Measurements from ENCODE around the gene HEMGN. TPM values are rescaled to one million over a fixed set of nuclear protein-coding genes. Genes with fewer than 3 reads are reported as not detected.

Gene HEMGN
- total RNA-seq, 1 donor from 2014 or later, result 4.1 TPM

- no peak for DNase-seq
These were observed 42.2 kb downstream of the HEMGN start for GRCh38 chr9:97895695-97896332.

GRCh38 chr9:97895211-97895610 lies 42.8 kb downstream of the HEMGN start:
- no peak for DNase-seq

GRCh38 chr9:97892421-97892820 lies 45.6 kb downstream of the HEMGN start:
- no peak for DNase-seq

- no peak for DNase-seq
These were observed 46.2 kb downstream of the HEMGN start for GRCh38 chr9:97891736-97892135.

- no peak for DNase-seq
These were observed 47.8 kb downstream of the HEMGN start for GRCh38 chr9:97889941-97890887.

- no peak for DNase-seq
These were observed 57.6 kb downstream of the HEMGN start for GRCh38 chr9:97880336-97880735.

Small RNA genes lying within 50 kb of the gene (small RNA-seq; reads per million reads assigned to genes)
- gene RF00019 (ENCODE audit: low replicate concordance), result not detected

Other genes with a start within 250 kb of the HEMGN start
- 19.7 TPM for gene XPA, start 240.8 kb downstream of the HEMGN start, total RNA-seq
- gene FOXE1, start 84.9 kb downstream of the HEMGN start, total RNA-seq, result 6.8 TPM
- gene TRMO, start 15.7 kb downstream of the HEMGN start, total RNA-seq, result 13.7 TPM
- 15.8 TPM for gene ANP32B, start 45.2 kb upstream of the HEMGN start, total RNA-seq
- 40.3 TPM for gene NANS, start 118.6 kb upstream of the HEMGN start, total RNA-seq
- gene TRIM14, start 181.1 kb upstream of the HEMGN start, total RNA-seq, result 4.3 TPM